GM18873 (cell line): ENCODE results near the gene ZNF79.

Experiments
- ATAC-seq: cut with Tn5 transposase; IDR thresholded peaks from one replicate; pipeline ENCODE4 v1.9.1; 2021; ENCODE audit warnings: mild to moderate bottlenecking, moderate library complexity, moderate number of reproducible peaks; ENCODE audit not compliant: unreplicated experiment, low FRiP score

The ZNF79 gene

DNA sequence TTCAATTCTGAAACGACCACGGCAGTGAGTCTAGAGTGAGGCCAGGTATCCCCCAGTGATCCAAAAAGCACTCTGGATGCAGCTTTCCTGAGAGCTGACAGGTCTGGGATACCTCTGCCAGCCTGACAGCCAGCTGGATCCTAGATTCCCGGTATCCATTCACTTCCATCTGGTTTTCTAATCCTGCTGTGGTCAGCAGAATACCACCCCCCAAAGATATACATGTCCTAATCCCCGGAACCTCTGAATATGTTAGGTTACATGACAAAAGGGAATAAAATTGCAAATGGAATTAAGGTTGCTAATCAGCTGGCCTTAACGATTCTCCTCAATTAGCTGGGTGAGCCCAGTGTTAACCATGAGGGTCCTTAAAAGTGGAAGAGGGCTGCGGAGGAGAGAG, 1.4 kb upstream of the ZNF79 start:
- ATAC-seq: no peak

DNA sequence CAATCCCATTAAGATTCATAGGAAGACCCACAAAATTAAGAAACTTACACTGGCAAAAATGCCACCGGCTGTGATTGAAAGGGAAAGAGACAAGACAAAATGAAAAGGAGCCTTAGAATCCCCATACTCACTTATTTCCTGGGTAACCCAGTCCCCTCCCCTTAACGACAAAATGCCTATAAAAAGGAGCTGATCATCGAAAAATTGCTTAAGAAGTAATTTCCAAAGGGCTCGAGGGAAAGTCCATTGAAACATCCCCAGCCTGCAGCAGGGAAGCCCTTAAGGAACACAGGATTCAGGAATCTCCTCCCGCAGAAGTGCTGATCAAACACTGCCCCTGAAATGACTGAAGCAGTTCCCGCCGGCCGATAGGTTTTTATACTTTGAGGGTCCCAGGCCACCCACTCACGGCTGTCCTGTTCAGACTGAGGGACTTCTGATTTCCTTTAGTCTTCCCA, 677 bp upstream of the ZNF79 start:
- ATAC-seq: no peak

DNA sequence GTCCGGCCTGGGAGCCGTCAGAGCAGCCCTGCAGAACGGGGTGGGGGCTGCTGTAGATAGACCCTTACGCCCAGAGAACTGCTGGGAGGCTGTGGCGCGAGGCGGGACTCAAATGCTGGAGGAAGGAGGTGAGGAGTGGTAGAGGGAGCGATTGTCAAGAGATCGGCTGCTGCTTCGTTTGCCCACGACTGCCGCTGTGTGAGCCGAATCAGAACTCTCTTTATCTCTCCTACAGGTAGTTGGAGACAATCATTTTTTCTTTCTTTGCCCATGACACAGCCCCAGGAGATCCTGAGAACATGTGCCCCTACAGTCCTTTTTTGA, 456 bp downstream of the ZNF79 start:
- no peak for ATAC-seq

DNA sequence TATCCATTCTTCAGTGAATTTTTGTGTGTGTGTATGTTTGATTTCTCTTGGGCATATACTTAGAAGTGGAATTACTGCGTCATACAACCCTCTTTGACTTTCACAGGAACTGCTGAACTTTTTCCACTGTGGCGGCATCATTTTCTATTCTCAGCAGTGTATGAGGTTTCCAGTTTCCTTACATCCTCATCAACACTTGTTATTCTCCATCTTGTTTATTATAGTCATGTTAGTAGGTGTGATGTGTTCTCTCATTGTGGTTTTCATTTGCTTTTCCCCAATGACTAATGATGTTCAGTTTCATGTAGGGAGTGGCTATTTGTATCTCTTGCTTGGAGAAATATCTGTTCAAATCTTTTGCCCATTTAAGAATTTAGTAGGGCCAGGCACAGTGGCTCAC, 2.6 kb downstream of the ZNF79 start:
- ATAC-seq: no peak

DNA sequence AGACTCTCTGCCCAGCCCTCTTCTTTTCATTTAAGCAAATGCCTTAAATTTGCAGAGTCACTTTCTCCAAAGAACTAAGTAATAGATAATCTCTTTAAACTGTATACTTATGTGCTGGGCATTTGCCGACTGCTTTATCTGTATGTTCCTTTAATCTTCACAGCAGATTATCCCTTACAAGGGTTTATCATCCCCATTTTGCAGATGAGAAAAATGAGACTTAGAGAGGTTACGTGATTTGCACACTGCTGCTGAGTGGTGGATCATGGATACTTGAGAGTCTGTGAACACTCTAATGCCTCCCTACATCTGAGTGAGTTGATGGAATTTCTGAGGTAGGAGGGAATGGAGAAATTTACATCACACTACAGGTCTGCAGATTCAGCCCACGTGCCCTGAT, 4.2 kb downstream of the ZNF79 start:
- ATAC-seq: no peak

DNA sequence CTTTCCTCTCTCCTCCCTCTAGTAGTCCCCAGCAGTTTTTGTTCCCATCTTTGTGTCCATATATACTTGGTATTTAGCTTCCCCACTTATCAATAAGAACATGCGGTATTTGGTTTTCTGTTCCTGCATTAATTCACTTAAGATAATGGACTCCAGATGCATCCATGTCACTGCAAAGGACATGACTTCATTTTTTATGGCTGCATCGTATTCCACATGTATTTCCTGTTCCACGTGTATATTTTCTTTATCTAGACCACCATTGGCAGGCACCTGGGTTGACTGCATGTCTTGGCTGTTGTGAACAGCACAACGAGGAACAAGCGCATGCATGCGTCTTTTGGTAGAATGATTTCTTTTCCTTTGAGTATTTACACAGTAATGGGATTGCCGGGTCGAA, 6.2 kb downstream of the ZNF79 start:
- ATAC-seq: no peak

DNA sequence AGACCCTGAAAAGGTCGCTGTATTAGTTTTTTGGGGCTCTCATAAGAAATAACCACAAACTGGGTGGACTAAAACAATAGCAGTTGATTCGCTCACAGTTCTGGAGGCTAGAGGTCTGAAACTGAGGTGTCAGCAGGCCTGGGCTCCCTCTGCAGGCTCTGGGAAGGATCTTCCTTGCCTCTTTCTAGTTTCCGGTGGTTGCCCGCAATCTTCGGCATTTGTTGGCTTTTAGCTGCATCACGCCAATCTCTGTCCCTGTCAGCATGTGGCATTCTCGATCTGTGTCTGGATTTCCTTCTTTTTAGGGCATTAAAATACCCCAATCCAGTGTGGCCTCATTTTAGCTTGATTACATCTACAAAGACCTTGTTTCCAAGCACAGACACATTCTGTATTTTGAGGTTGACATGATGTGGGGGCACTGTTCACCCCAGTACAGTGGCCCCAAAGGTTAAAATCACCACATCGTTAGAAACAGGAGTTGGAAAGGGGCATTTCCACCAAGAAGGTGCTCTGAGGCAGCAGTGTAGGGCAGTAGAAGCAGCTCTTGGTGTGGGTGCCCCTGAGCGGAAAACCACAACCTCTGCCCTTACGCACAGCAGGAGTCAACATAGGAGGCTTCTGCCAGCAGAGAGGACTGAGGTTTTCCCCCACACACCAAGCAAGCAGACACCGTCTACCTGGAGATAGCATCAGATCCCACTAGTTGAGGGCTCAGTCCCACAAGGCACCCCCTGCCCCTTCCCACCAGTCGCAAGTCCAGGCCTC, 13.5 kb downstream of the ZNF79 start:
- no peak for ATAC-seq

DNA sequence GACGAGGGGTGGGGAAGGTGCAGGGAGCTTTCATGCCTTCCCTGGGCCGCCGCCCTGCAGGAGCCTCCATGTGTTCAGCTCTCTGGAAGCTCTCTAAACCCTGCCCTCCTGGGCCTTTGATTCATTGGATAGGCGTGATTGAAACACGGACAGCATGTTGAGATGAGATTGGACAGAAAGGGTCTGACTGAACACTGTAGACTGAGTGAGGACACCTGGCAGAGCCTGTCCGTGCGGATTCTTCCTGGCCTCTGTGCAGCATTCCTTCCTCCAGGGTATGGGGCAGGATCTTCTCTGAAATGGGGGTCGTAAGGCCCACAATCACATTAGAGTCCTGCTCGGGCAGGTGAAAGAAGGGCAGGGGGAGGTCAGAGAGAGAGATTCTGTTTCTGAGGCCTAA, 14.2 kb downstream of the ZNF79 start:
- no peak for ATAC-seq

DNA sequence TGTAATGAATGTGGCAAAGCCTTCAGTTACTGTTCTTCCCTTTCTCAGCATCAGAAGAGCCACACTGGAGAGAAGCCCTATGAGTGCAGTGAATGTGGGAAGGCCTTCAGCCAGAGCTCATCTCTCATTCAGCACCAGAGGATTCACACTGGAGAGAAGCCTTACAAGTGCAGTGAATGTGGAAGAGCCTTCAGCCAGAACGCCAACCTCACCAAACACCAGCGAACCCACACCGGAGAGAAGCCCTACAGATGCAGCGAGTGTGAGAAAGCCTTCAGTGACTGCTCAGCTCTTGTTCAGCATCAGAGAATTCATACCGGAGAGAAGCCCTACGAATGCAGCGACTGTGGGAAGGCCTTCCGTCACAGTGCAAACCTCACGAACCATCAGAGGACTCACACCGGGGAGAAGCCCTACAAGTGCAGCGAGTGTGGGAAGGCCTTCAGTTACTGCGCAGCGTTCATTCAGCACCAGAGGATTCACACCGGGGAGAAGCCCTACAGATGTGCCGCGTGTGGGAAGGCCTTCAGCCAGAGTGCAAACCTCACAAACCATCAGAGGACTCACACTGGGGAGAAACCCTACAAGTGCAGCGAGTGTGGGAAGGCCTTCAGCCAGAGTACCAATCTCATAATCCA, 20.2 kb downstream of the ZNF79 start:
- ATAC-seq: no peak

DNA sequence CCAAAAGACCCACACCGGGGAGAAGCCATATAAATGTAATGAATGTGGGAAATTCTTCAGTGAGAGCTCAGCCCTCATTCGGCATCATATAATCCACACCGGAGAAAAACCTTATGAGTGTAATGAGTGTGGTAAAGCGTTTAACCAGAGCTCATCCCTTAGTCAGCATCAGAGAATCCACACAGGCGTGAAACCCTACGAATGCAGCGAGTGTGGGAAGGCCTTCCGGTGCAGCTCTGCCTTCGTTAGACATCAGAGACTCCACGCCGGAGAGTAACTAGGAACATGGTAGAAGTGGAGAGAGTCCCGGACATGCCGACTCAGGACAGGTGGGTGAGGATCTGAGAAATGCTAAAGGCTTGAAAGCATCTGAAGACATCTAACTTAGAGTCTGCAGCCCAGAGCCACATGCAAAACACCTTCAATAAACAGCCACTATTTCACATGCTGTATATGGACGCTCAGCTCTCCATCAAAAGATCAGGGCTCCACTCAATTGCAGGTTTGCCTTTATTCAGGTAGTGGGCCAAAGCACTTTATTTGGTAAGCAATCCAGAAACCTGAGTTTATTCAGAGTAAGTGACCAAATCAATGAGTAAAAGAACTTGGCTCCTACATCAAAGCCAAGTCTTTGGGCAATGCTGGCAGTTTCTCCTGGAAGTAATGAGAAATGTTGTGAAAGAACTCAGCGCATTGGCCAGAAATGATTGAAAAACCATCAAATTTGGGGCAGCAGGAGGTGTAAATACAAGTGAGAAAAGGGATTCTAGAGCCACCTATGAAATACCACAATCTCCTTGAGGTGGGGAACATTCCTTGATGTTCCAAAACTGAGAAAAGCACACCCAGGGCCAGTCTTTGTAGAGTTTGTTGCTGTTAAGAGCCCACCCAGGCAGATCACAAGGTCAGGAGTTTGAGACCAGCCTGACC, 21.0 kb downstream of the ZNF79 start:
- ATAC-seq: no peak

DNA sequence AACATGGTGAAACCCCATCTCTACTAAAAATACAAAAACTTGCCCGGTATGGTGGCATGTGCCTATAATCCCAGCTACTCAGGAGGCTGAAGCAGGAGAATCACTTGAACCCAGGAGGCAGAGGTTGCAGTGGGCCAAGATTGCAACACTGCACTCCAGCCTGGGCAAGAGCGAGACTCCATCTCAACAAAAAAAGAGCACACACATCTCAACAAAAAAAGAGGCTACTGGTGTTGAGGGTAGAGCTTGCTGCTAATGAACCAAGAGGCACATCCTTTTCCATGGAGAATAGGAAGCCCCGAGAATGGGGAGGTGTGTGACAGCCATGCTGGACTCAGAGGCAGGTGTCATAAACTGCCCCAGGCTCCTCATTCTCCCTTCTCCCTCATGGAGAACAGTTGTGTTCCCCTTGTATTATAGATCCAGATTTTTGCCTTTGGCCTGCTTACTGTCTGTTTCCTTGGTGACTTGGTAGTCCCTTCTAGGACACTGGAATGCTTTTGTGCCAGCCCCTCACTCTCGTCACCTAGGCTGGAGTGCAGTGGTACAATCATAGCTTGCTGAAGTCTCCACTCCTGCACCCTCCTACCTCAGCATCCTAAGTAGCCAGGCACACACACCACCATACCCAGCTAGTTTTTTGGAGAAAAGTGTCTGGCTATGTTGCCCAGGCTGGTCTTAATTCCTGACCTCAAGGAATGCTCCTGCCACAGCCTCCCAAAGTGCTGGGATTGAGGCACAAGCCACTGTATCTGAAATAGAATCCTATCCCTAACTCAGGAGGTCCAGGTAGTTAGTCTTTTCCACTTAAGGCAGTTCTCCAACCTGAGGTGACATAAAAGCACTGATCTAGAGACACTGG, 21.9 kb downstream of the ZNF79 start:
- ATAC-seq: no peak

DNA sequence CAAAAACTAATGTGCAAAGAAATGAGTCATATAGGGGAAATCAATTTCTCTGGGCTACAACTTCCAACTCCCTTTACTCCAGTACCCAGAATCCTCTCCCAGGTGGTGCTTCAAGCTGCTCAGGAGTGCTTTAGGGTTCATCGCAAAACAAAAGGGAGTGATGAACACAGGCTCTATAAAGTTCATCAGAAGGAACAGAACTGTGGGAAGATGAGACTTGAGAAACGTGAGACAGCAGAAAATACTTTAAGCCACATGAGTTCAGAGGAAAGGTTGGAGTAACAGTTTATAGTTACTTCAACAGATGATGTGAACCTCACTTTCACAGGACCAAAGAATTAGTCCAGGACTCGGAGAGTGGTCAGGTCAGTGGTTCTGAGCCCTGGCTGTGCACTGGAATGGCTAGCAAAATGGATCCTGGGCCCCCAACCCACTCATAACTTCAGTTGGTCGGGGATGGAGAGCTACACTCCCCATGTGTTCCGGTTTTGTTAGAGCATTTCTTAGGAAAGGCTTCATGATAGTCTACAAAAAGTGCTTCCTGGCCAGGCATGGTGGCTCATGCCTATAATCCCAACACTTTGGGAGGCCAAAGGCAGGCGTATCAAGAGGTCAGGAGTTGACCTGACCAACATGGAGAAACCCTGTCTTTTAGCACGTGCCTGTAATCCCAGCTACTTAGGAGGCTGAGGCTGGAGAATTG, 22.7 kb downstream of the ZNF79 start:
- ATAC-seq: no peak

DNA sequence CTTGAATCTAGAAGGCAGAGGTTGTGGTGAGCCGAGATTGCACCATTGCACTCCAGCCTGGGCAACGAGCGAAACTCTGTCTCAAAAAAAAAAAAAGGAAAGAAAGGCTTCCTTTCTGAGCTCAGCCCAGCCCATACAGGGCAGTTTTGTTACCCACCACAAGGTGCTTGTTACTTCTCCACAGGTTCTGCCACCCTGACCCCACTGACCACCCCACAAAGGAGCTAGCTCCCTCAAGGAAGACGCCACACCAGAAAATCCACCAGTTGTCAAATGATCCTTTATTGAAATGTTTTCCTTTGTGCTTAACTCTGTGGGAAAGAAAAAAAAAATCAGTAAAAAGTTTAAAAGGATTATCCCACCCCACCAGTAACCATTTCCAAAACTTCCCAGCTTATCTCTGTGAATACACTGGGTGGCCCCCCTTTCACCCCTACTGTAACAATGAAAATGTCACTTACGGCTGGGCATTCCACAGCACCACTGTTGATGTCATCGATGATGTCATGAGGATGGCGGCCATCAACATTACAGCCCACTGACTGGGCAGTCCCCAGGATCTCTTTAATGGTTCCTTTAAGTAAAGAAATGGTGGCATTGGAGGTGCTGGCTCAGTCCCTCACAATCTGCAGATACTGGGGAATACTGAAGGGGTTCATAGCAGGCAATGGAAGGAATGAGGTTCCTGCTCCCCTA, 23.4 kb downstream of the ZNF79 start:
- no peak for ATAC-seq

DNA sequence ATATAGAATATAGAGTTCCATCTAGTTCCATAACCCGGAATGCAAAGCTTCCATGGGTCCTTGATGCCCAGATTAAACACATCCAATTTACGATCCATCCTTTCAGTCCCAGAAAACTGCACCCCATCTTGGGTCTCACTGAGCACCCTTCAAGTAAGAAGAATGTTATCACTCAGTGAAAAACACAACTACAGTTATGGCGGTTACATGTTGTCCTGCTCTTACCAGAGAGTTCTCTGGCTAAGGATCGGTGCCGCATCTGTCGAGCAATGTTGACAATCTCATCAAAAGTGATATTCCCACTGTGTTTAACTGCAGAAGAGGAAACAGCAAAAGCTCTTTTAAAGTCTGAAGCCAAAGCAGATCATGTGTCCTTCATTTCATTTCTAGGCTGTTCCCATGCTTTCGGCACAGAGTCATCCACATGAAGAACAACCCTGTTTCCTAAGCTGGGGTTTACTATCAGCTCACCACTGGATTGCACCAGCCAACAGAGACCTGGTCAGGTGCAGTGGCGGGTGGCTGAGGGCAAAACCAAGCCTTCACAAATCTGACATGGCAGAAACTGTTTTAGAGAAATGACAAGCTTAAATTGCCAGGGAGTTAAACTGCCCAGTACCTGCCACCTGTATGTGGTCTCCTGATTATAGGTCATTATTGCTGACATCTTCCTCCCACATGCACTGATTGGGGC, 24.1 kb downstream of the ZNF79 start:
- no peak for ATAC-seq

DNA sequence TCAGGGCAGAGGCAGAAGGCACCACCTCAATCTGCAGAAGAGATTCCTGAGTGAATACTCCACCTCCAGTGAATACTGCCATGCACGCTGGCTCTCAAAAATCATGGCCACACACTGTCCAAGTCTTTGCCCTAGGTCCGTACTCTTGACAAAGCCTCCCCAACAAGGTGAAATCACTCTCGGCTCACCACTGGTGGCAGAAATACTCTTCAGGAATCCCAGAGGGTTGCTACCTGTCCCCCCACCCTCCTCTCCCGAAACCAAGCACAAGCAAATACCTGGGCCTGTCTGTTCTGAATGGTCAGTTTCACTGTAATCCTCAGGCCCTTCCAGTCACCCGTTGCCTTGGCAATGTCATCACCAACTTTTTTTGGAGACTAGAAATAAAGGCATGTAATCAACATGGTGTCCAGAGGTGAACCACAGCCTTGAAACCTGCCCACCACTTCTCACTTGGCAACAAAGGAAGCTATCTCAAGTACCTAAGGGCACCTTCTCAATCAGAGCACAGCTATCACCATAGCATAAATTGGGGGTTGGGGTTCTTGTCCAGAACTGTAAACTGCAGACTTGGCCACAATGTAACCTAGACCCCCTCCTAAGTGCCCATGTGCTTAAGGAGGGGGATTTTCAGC, 25.3 kb downstream of the ZNF79 start:
- ATAC-seq: no peak

DNA sequence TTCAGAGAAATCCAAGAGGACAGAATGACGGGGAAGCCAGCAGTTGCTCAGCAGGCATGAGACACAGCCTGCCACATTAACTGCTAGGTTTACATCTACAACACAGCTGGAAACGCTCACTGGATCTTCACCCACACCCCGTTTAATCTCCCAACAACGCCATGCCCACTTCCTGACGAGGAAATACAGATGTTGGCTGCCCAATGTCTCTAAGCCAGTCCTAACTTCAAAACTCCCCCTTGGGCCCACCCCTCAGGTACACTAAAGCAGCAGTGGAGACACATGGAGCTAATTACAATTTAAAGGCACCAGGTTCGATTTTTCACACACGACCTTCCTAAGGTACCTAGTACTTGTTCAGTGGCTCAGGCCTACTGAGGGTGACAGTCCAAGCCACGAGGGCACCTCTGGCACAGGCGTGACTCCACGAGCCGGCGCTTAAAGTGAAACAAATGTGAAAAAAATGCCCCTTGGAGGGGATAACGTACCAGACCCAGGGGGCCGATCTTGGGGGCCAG, 26.1 kb downstream of the ZNF79 start:
- no peak for ATAC-seq

DNA sequence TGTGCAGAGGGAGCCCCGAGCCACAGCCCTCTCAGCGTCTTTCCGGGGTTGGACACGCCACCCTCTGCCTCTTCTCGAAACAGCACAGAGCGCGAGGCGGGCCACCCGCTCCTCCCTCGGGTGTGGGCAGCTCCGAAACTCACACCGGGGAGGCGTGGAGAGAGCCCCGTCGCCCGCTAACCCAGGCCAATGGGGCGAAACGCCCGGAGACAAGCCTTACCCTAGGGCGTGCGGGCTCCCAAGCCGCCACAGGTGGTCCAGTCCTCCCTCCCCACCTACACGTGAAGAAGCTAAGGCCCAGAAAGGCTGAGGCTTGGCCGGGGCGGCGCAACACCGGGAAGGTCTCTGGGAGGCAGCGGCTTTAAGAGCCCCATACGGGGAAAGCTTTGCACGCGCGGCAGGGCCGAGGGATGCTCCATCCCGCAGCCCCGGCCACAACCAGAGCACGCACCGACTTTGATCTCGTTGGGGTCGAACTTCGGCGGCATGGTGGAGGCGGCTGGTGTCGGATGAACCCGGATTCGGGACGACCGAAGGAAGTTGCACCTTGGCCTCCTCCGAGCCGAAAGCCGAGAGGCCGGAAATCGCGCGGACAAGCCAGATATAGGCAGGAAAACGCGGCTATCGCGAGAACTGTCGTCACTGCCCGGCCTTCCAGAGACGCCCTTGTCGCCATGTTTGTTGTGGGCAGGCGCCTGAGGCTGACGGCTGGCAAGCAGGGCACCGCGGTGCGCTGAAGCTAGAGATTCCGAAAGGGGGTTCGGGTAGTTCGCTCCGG, 26.8 kb downstream of the ZNF79 start, which contains the start of the genes LRSAM1 and RPL12:
LRSAM1 (plus strand) TSS at position 681 of the 778 bp plus-strand sequence. CDS start 3,018 bp downstream, outside the sequence.
RPL12 (minus strand) TSS at position 577 of the 778 bp plus-strand sequence; CDS start at position 488, 89 bp downstream.
- peak; percentile 67 for ATAC-seq
